NCI-H187 (cell line): ENCODE results near the gene IL21R.

Experiments
- DNase-seq, 2 experiments: peaks; one replicate each; lab custom pipeline; 2025; lab: John Stamatoyannopoulos, UW

IL21R gene

DNA sequence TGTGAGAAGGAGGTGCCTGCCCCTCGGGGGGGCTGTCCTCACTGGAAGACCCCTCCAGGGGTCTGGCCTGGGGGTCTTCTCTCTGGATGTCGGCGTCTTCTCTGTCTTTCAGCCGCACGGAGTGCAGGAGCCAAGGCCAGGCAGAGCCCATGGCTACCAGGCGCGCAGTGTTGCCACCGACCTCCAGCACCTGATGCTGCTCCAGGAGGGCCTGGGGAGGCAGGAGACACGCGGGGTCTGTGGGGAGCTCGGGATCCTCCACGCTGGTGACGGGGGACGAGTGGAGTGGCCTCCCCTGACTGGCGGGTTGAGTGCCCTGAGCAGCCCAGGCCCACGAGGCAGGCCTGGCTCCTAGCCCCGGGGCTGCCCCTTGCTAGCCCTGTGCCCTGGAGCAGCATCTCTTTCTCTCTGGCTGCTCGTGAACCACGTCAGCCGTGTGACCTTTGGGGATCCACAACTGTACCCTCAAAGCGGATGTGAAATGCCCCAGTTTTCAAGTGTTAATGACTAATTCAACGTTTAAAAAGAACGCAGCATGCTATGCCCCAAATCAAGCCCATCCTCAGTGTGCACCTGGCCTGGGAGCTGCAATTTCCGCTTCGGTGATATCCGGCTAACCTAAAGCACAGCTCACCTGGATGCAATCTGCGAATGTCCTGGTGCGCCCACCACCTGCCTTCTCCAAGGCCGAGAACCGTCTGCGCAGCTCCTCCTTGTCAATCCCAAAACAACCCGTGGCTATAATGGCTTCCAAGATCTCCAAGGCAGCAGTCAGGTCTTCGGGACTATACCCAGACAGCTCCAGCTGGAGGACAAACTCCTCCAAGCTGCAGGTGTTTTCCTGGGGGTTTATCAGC, 62.9 kb downstream of the IL21R start:
- no peak for DNase-seq

DNA sequence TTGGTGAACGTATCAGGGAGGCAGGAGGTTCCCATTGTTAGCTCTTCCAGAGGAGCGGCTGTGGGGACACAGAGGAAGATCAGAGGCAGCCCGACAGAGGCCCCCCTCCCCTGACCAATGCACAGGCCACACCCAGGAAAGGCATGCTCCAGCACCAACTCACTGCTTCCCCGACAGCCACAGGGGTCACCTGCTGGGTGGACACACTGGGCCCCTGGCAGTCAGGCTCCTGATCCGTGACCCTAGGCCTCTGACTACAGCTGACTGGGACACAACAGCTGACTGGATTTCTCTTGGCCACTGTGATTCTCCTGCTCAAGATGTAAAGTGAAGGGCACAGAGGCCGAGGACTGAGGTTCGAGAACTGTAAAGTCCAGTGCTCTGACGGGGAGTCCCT, 63.5 kb downstream of the IL21R start:
- DNase-seq = no peak

DNA sequence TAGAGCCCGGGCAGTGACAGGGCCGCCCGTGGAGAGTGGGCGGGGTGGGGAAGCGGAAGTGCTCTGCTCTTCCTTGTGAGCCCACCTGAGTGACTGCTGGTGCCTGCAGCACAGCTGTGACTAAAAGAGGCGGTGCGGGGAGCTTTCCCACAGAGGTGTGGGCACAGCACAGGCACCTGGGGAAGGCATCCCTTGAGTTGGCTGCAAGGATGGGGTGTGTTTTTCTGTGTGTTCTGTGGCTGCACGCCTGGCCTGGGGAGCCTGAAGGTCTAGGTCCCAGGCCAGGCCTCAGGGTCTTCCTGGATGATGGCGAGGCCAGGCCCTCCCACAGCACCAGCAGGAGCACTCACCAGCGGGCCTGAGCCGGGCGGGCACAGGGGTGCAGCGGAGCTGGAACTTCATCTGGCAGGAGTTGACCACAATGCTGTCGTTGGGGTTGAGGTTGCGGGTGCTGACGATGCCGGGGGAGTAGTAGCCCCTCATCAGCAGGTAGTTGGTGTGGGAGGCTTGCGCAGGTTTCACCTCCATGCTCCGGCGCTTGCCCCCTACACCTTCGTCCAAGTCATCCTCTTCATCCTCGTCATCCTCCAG, 67.1 kb downstream of the IL21R start:
- no peak for DNase-seq

DNA sequence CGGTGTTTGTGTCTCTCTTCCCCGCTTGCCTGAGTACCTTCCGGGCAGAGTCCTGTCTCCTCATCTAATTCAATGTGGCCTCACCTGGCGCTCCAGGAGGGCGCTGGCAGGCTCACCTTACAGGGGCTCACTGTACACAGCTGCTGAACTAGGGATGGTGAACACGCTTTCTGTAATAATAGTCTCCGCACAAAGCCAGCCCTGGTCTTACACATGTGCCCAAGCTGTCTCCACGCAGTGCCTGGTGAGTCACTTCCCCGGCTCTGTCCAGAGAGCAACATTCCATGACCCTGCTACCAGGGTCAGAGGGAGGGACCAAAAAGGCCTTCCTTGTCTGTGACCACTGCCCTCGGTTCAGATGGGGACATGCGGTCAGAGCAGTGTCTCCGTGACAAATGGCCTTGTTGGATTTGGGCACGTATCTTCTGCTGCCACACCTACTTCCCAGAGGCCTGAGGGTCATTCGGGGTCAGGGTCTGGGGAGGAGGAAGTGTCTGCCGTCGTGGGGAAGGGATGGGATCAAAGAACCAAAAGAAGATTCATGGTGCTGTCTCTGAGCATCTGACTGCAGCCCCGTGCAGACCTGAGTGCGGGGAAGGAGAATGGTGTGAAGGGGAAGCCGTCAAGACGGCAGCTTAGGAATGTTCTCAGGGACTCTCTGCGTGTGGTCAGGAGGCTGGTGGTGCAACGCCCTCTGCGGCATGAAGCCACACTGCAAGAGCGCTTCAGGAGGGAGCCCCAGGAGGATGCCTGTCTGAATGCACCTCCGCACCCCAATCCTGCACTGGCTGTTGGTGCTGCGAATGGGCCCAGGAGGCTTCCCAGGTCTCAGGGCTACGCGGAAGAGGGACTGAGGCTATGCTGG, 68.8 kb downstream of the IL21R start:
- no peak for DNase-seq

DNA sequence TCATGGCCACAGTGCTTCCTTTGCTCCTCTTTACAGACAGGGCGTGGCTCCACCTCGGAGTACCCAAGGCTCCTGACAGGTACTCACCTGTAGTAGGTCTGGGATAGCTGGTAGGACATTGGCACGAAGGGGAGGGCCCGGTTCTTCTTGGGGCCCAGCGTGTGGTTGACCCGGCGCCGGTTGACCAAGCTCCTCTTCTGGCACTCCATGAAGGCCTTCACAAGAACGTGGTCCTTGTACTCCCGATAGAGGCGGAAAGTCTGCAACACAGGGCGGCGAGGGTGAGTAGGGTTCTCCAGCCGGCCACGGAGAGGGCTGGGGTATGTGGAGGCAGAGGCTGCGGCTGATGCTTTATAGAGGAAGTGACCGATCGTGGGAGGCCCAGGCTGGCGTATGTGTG, 69.7 kb downstream of the IL21R start:
- no peak for DNase-seq

DNA sequence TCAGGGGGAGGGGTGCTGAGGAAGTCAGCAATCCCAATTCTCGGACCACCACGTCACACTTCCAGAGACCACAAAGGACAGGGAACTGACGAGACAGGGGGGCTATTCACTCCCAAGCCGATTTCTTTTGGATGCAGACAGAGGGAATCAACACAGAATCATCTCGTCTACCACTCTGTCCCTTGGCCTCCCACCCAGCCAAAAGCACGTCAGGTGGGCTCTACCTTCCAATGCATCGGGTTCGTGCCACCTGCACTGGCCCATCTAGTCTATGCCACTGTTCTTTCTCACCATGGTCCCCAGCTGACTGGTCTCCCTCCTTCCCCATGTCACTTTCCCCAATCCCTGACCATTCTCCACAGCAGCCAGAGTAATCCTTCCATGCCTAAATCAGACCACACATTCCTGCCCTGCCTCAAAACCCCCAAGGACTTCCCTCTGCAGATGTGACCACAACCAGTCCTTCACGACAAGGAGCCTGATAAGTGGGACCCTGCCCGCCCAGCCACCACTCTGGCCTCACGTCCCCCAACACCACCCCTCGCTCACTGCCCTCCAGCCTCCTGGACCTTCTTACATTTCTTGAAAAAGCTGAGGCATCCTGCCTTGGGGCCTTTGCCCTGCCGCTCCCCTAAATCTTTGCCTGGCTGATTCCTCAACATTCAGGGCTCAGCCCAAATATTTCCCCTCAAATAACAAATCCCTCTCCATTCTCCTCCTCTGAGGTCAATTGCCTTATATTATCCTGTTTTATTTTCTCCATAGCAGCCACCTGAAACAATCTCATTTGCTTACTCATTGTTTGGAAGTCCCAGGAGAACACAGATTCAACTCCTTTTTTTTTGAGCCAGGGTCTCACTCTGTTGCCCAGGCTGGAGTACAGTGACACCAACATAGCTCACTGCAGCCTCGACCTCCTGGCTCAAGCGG, 70.4 kb downstream of the IL21R start:
- DNase-seq = no peak

DNA sequence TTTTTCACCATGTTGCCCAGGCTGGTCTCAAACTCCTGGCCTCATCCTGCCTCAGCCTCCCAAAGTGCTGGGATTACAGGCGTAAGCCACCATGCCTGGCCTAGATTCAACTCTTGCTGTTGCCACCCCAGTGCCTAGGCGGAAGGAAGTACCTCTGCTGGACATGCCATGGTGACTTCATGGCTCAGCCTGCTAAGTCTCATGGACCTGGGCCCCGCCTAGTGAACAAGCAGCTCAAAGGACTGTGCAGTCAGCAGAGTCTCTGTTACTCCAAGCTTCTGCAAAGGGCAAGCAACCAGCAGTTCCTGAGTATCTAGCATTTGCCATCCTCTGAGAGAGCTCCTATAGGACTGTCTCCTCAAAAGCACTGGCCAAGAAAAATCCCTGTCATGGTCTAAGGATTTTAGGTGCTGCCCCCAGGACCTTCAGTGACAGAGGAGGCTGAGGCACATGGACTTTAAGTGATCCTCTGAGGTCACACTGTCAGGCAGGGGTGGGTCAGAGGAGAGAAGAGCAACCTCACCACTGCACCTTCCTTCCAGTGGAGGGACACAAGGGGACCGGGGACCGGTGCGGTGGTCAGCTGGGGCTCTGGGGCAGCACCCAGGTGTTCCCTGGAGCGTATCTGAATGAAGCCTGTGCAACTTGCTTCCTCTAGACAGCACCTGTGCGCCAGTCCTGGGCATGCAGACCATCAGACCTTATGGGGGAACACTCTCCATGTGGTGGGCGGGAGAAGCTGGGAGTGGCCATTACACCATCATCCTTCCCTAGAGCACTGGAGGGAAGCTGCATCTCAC, 71.3 kb downstream of the IL21R start:
- DNase-seq = no peak

DNA sequence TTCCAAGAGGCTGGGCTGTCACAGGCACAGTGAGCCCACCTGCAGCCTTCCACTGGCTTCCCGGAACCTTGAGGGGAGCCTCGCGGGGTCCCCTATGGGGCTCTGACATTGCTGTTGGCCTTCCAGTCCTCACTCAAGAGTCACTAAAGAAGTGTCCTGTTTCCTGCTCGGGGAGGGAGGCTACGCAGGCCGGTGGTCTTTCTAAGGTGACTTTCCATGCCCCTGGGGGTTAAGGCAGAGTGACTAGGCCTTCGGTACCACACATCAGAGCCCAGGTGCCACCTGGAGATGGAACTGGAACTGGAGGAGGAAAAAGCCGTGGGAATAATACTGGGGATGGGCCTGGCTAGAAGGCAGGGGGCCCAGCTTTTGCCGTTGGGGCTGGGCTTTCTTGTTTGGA, 72.1 kb downstream of the IL21R start:
- no peak for DNase-seq

DNA sequence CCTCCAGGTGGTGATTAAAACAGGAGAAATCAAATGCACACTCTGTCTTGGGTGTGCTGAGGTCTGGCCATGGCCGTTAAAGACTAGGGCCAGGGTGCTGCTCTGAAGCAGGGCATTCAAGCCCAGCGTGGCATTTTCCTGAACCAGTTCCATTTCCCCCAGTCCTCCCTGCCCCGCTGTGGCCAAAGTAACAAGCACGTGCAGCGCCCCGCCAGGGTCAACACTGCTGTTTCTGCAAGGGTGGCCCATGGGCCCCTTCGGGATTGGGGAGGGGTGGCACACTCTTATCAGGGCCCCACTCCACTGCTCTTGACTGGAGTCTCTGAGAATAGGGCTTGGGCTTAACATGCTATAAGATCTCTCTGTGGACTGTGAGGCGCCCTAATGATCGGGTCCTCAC, 72.9 kb downstream of the IL21R start:
- no peak for DNase-seq

DNA sequence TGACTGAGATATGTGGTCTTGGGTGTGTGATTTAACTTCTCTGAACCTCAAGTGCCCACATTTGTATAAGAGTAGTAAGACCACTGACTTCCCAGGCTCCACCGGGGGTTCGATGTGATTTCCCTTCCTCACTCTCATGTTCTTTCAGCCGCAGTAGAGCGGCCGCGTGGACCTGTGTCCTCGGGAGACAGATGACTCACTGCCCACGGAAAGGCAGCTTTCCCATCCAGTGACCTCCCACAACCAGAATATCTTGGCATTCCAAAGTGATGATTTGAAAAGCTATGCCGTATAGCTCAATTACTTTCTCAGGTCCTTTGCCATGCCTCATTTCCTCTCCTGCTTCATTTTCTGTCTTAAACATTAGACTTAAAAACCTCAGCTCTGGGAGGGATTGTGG, 73.6 kb downstream of the IL21R start:
- no peak for DNase-seq

DNA sequence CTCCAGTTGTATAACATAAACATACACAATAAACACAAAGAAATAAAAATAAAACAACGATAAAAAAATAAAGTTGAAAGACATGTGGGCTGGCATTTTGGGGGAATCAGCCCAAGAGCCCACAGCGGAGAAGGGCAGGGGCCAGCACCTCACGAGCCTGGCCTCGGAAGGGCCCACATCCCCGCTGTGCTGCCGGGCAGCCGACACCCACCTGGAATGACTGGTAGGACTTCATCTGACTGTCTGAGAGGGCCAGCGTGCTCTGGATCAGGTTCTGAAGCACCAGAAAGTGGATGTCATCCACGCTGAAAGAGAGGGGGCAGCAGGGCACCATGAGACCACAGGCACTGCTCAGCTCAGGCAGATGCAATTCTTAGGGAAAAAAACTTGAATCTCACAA, 74.3 kb downstream of the IL21R start:
- DNase-seq = no peak

DNA sequence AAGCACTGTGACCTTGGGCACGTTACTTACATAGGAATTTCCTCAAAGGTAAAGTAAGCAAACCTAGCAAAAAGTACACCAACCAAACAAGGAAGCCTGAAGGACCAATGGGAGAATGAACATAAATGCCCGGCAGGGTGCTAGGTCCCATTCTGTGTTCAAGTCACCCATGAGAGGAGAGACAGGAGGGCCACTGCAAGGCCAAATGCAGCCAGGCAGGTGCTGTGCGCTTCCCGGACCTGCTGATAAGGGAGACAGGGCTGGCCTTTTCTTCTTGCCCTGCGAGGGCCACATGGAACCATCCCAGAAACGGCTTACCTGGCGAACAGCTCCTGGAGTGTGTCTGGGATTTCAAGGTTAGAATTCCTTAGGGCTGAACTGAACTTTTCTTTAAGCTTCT, 78.8 kb downstream of the IL21R start:
- no peak for DNase-seq

DNA sequence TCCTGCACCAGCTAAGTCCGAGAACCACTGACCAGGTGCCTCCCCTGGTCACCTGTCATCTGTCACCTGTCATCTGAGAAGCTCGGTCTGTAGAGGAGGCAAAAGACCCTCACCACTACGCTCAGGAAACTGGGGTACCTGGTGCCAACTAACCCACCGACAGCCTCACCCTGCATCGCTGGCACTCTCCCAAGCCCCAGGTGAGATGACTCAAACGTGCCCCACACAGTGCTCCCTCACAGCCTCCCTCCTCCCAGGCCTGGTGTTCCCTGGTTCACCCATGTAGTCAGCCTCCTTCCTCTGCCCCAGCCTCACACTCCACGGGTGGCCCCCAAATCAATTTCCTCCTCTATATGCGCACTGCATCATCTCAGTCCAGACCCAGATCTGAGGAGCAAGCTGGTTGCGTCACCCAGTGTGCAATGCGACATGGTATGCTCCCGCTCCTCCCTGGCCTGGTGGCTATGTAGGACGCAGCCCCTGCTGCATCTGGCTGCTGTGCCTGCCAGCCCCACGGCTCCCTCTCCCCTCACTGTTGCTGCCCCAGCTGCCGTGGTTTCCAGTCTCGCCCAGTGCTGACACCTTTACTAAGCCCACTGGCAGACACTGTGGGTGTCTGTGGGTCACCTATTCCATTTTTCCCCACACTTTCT, 79.4 kb downstream of the IL21R start:
- no peak for DNase-seq

DNA sequence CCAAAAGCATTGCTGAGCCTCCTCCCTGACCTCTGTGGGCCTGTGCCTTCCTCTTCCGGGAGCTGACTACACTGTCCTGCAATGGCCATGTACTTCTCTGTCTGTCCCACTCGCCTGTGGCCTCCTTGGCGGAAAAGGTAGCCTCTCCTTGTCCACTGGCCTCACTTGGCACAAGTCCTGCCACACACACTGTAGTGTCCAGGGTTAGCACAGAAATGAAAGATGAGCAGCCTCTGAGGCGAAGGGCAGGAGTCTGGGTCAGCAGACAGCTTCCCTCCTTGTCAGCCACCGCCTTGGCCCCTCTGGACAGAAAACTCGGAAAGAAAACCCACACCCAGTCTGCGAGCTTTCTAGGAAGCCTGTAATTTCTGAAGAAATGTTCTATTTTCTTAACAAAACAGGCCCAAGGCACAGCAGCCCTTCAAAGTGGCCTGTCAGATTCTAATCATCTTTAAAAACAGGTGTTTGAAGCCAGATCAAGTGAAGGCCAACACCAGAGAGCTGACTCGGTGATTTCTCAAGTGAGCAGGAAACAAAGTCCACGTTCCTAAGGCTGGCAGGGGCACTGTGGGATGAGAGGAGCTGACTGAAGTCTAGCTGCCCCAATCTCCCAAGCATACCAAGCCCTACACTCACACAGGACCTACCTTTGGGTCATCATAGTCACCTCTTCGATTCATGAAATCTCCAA, 80.6 kb downstream of the IL21R start:
- DNase-seq = no peak

DNA sequence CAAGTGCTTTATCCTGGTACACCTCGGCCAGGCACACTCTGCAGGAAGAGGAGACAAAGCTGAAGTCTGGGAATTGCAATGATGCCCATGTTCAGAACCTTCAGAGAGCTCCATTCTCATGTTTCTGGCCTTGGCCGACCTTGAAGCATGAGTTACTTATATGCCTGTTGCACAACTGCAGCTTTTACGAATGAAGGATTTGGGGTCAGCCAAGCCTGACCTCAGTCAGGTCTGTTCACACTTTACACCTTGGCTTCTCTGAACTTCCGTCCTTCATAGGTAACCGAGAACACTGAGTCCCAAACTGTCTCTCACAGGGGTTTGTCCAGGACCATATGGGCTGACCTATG, 81.1 kb downstream of the IL21R start:
- DNase-seq = no peak

DNA sequence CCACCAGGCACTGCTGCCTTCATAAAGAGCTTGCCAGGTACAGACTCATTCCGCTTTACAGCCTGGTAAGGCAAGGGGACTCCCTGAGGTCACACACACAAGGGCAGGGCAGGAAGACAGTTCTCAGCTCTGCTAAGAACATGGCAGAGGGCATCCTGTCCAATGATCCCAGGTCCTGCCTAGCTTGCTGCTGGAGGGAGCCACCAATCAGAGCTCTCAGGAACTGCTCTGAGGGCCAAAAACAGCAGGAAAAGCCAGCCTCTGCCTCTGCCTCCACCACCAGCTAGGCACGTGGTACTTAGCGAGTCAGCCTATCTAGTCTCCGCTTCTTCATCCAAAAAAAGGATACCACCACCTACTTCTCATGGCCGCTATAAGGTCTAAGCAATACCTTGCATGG, 81.7 kb downstream of the IL21R start:
- no peak for DNase-seq

DNA sequence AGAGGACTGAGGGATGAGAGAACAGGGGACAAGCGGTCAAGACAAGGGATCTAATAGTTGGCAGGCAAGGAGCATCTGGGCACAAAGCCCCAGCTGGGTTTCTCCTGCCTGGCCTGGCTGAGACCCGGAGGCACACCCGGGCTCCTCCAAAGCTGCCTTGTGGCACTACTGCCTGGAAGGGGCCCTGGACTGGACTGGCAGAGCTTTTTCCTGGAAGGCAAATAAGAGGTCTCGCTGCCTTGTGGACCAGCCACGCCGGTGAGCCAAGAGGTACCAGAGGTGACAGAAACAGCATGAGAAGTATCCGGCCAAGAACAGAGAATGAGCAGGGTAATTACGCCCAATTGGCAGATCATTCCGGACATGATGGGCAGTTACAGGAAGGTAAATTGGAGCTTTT, 83.2 kb downstream of the IL21R start:
- no peak for DNase-seq

DNA sequence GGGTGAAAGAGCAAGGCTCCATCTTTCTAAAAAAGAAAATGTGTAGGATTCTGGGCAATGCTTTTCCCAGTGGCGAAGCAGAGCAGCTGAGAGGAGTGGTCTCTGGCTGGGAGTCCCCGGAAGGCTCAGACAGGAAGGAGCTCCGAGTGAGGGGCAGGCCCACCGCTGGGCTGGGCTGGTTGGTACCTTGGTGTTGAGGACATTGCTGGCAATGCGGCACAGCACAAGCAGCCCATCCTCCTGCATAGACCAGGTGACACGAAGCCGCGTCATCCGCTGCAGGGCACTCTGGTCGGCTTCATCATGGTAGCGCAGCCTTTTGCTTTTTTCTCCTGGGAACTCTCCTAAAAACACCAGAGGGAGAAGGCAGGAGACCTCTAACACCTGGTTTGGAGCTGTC, 83.8 kb downstream of the IL21R start:
- DNase-seq = no peak

DNA sequence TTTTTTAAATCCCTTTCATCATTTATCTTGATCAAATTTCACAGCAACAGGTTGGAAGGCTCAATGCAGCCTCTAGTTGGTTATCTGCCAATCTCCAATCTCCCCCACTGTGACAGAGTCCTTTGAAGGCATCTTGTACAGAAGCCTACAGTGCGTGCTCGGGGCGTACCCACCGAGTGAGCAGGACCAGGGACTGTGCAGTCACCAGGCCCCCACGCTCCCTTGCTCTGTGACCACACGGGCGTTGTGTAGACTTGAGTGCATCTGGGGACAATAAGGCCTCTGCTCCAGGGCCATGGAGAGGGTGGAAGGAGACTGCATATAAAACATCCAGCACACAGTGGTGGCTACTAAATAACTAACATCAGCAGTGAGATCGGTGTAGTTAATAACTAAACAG, 84.4 kb downstream of the IL21R start:
- DNase-seq = no peak

DNA sequence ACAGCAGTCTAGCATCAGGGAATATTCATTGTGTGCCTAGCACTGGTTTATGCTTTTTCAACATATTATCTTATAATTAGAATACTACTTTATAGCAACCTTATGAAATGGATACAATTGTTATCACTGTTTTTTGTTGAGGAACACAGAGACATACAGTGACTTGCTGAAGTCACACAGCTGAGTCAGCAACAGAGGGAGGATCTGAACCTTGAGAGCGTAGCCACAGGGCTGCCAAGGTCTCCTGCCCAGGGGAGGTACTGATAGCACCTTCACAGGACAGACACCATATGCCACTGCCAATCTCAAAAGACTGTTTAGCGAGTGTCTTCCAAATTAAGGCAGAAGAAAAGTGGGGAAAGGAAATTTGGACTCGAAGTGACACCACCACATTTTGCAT, 84.8 kb downstream of the IL21R start:
- DNase-seq = no peak
